A204.1 (cell line): ENCODE data around the gene ABHD12.
"Not testable (repeated sequence)": the region's sequence is repeated elsewhere in the genome, so short reads cannot be mapped to it uniquely, and the experiment has no call there.

ENCODE experiments used
- FAIRE-seq: peaks from 2 replicates; lab custom pipeline; 2012; peaks lifted over from hg19 to GRCh38; lab: Jason Lieb, UNC

The ABHD12 gene

DNA sequence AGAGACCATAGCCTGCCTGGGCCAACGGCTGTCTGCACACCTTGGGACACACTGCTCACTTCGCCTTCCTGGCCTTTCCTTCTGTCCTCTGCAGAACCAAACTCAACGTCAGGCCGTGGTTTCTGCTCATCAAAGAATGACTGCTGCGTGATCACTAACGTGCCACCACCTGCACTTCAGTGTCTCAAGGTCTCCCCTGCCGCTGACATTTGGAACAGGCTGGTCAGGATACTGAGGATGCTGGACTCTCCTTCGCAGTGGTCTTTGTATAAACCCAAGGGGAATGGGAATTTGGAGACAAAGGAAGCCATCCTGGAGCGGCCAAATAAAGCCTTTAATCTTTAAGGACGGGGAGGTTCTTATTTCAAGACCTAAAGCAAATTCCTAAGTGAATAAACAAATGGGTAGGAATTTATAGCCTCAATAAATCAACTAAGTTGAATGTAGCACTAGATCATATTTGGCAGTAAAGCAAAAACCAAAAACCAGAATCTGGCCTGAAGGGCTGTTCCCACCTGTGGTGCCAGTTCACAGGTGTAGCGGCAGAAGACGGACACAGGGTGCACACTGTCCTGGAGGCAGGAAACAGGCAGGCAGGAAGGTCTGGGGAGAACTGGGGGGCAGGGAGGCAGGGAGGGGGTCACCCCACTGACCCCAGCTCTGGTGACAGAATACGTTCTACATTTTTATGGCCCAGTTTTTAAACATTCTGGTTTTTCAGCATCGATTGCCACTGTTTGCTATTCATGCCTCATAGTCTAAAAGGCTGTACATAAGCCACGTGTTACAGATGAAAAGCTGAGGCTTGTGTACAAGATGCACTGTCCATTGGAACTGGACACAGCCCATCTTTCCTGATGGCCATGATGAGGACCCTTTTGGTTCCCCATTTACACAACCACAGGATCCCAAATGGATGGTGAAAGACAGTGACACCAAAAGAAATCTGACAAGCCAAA is 36.6 kb downstream of the ABHD12 start:
- FAIRE-seq = no peak

DNA sequence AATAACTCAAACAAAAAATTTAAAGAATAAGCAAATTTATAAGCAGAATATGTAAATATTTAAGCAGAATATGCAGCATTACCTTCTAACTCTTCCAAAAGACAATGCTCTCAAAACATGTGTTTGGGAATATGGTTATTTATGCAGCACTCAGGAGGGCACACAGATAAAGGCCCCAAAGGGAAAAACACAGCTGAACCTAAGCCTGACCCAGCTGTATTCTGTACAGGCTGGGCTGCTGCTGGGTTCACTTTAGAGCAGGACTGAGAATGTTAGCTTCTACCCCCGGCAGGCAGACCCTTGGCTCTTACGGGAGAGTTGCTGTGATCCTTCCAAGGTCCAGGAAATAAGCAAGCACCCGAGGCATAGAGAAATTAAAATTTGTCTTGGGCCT is 37.3 kb downstream of the ABHD12 start:
- FAIRE-seq = no peak

DNA sequence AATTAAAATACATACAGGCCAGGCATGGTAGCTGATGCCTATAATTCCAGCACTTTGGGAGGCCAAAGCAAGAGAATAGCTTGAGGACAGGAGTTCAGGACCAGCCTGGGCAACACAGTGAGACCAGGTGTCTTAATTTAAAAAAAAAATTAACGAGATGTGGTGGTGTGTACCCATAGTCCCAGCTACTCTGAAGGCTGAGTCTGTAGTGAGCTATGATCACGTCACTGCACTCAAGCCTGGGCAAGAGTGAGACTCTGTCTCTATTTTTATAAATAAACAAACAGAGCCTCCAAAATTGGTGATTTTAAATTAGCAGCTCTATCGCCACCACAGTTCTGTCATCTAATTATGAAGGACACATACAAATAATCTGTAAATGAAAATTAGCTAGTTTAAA is 37.9 kb downstream of the ABHD12 start:
- no peak for FAIRE-seq

- FAIRE-seq = no peak
Observed at GRCh38 chr20:25351024-25351360, 39.6 kb downstream of the ABHD12 start.

DNA sequence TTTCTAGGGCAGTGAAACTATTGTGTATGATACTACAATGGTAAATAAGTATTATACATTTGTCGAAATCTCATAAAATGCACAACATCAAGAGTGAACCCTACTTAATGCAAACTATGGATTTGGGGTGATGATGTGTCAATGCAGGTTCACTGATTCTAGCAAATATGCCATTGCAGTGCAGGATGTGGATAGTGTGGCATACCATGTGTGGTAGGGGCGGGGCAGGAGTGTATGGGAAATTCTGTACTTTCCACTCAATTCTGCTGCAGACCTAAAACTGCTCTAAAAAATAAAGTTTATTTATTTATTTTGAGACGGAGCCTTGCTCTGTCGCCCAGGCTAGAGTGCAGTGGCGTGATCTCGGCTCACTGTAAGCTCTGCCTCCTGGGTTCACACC is 44.3 kb downstream of the ABHD12 start:
- no peak for FAIRE-seq

DNA sequence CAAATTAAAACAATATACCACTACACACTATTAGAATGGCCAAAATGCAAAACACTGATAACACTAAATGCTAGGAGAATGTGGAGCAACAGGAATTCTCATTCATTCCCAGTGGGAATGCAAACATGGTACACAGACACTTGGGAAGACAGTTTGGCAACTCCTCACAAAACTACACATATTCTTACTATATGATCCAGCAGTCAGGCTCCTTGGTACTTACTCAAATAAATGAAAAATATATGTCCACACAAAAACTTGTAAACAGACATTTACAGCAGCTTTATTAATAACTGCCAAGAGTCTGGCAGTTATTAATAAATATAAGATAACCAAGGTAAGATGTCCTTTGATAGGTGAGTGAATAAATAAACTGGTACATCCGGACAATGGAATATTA is 44.9 kb downstream of the ABHD12 start:
- FAIRE-seq = no peak

- no peak for FAIRE-seq
Observed at GRCh38 chr20:25344634-25345033, 46.0 kb downstream of the ABHD12 start.

DNA sequence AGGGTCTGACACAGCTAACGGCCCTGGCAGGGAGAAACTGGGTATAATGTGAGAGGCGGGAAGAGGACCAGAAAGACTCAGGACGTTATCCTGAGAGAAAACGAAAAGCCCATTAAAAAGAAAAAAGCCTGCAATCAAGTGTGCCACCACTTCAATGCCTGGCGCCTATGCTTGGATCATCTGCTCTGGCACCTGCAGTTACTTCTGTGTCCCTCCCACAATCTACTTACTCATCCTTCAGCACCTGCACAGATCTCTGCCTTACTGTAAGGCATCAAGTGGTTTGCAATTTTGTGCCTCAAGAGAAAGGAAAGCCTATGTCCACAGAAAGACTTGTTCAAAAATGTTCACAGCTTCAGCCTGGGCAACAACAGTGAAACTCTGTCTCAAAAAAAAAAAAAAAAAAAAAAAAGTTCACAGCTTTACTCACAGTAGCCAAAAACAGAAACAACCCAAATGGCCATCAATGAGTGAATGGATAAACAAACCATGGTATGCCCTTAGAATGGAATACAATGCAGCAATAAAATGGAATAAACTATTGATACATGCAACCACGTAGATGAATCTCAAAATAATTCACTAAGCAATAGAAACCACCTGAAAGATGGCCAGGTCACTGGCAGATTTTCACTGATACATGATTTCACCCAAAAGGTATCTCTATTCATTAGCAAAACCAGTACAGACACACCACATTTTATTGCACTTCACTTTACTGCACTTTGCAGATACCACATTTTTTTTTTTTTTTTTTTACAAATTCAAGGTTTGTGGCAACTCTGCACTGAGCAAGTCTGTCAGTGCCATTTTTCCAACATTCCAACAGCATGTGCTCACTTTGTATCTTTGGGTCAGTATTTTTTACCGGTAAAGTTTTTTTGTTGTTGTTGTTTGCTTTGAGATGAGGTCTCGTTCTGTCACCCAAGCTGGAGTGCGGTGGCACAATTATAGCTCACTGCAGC is 48.6 kb downstream of the ABHD12 start:
- no peak for FAIRE-seq

DNA sequence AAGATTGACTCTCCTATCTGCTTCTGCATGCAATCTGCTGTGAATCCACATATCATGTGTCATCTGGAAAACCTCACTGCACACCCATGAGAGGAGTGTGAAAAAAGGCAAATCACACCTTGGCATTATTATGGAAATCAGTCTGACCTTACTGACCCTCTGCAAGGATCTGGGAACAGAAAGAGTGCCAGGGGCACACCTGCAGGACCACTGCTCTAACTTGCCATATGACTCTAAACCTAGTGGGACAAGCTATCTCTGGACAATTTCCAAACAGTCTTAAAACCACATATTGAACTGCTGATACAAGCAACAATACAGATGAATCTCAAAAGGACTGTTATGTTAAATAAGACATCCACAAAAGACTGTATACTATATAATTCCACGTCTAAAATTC is 50.3 kb downstream of the ABHD12 start:
- FAIRE-seq = no peak

GRCh38 chr20:25339608-25340007 is 51.0 kb downstream of the ABHD12 start:
- no peak for FAIRE-seq

GRCh38 chr20:25338112-25339023 is 52.3 kb downstream of the ABHD12 start:
- no peak for FAIRE-seq

DNA sequence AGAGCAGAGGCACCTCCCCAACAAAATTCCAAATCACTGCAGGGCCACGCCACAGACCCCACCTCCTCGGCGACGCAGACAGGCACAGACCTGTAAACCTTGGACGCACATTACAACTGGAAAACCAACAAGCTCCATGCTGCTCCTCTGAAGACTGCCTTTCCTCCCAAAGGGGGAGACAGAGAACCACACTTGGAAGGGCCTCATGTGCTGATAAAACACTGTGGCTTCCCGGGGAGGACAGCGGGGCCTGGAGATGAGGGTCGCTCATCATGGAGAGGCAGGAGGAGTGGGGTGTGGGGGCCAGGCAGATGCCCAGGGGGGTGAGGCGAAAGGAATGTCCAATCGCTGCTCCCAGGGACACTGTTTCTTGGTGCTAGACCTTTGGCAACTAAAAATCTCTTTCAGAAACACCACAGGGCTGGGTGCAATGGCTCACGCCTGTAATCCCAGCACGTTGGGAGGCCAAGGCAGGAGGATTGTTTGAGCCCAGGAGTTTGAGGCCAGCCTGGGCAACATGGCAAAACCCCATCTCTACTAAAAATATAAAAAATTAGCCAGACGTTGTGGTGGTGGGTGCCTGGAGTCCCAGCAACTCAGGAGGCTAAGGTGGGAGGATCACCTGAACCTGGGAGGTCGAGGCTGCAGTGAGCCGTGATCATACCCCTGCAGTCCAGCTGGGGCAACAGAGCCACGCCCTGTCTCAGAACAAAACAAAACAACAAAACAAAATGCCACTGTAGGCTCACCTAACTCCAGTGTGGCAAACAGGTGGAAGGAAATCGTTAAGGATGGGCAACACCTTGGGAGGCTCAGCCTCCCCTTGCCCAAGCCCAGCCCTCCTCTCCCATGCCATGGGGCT is 53.8 kb downstream of the ABHD12 start:
- FAIRE-seq = no peak

DNA sequence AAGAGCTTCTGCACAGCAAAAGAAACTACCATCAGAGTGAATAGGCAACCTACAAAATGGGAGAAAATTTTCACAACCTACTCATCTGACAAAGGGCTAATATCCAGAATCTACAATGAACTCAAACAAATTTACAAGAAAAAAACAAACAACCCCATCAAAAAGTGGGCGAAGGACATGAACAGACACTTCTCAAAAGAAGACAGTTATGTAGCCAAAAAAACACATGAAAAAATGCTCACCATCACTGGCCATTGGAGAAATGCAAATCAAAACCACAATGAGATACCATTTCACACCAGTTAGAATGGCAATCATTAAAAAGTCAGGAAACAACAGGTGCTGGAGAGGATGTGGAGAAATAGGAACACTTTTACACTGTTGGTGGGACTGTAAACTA is 55.7 kb downstream of the ABHD12 start:
- FAIRE-seq = not testable (repeated sequence)

DNA sequence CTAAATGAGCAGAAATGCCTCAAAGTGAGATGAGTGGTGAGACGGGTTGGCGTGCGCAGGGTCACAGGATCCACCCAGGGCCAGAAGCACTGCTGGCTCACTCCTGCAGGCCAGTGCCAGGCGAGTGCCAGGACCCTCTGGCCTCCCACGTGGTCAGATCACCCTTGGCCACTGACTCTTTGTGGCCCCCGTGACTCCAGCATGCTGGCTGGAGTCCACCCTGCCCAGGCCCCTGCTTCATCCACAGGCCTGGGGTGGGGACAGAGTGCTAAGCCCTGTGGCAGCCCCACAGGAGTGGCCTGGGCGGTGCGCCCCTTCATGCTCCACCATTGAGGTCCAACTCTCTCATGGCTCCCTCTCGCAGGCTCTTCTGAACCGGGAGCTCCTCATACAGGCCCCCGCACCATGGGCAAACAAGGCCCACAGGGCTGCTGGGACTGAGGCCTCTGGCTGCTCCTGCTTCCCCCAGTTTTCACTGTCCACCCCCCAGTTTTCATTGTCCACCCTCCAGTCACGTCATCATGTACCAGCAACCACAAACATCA is 61.6 kb downstream of the ABHD12 start:
- no peak for FAIRE-seq

GRCh38 chr20:25327521-25328235 is 63.0 kb downstream of the ABHD12 start:
- FAIRE-seq = no peak

- FAIRE-seq = no peak
Observed at GRCh38 chr20:25325997-25326396, 64.6 kb downstream of the ABHD12 start.

GRCh38 chr20:25325073-25325472 is 65.6 kb downstream of the ABHD12 start:
- no peak for FAIRE-seq

- no peak for FAIRE-seq
Observed at GRCh38 chr20:25324412-25324811, 66.2 kb downstream of the ABHD12 start.

GRCh38 chr20:25323496-25324246 is 67.0 kb downstream of the ABHD12 start:
- no peak for FAIRE-seq
